PFSK-1 (cell line): ENCODE measurements around the gene PRDM16.

Source experiments
- FOXP2 ChIP-seq: optimal IDR thresholded peaks from 2 replicates; pipeline ENCODE3; 2011; ENCODE audit warnings: borderline replicate concordance, control low read depth, inconsistent platforms; ENCODE audit not compliant: insufficient read depth; ENCODE audit errors: extremely low read length, extremely low read depth
- POLR2AphosphoS5 ChIP-seq: IDR thresholded peaks from 2 replicates; pipeline ENCODE4 v1.6.1; 2012; ENCODE audit warnings: low read depth, mild to moderate bottlenecking, control low read depth, low read length, moderate library complexity
- SIN3A ChIP-seq: IDR thresholded peaks from 2 replicates; pipeline ENCODE4 v1.6.1; 2012; ENCODE audit warnings: mild to moderate bottlenecking, low read length, moderate library complexity, borderline replicate concordance; ENCODE audit not compliant: insufficient read depth
- TAF1 ChIP-seq: IDR thresholded peaks from 2 replicates; pipeline ENCODE4 v1.6.1; 2012; ENCODE audit warnings: low read length, control low read depth, borderline replicate concordance; ENCODE audit not compliant: insufficient read depth
- TF ChIP-seq, protein P1 (sequence below), 2 experiments: IDR thresholded peaks; 2 replicates each; pipeline versions ENCODE4 v1.6.1 to v1.8.0; 2011 to 2012; ENCODE audit warnings: low read depth in 2 of 2, low read length in 2 of 2, control low read depth in 1 of 2, inconsistent platforms in 1 of 2, mild to moderate bottlenecking in 1 of 2, moderate library complexity in 1 of 2; ENCODE audit not compliant: insufficient read depth in 1 of 2

PRDM16 gene

DNA sequence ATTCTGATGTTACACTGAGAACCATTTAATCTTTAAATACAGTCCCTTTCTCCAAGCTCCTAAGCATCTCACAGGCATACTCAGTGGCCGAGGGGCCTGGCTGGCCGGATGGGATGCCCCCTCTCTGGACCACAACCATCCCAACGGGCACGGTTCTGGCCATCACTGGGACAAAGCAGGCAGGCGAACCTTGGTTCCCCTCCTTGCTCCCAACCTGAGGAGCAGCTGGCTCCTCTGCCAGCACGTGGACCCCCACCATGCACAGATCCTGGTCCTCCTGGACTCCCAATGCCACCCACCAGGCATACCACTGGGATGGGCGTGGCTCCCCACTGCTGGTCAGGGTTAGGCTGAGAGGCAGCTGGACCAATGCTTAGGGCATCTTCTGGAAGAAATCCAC is 19.8 kb upstream of the PRDM16 start:
- TF ChIP-seq SIN3A: no peak
- TF ChIP-seq, protein P1, sequence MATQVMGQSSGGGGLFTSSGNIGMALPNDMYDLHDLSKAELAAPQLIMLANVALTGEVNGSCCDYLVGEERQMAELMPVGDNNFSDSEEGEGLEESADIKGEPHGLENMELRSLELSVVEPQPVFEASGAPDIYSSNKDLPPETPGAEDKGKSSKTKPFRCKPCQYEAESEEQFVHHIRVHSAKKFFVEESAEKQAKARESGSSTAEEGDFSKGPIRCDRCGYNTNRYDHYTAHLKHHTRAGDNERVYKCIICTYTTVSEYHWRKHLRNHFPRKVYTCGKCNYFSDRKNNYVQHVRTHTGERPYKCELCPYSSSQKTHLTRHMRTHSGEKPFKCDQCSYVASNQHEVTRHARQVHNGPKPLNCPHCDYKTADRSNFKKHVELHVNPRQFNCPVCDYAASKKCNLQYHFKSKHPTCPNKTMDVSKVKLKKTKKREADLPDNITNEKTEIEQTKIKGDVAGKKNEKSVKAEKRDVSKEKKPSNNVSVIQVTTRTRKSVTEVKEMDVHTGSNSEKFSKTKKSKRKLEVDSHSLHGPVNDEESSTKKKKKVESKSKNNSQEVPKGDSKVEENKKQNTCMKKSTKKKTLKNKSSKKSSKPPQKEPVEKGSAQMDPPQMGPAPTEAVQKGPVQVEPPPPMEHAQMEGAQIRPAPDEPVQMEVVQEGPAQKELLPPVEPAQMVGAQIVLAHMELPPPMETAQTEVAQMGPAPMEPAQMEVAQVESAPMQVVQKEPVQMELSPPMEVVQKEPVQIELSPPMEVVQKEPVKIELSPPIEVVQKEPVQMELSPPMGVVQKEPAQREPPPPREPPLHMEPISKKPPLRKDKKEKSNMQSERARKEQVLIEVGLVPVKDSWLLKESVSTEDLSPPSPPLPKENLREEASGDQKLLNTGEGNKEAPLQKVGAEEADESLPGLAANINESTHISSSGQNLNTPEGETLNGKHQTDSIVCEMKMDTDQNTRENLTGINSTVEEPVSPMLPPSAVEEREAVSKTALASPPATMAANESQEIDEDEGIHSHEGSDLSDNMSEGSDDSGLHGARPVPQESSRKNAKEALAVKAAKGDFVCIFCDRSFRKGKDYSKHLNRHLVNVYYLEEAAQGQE (IDR thresholded peaks at IDR 0.05; ENCODE audit: insufficient read depth in 1 of 2, low read depth in 2 of 2, low read length in 2 of 2): no peak
- TF ChIP-seq POLR2AphosphoS5: no peak
- no peak for TF ChIP-seq FOXP2
- no peak for TF ChIP-seq TAF1

DNA sequence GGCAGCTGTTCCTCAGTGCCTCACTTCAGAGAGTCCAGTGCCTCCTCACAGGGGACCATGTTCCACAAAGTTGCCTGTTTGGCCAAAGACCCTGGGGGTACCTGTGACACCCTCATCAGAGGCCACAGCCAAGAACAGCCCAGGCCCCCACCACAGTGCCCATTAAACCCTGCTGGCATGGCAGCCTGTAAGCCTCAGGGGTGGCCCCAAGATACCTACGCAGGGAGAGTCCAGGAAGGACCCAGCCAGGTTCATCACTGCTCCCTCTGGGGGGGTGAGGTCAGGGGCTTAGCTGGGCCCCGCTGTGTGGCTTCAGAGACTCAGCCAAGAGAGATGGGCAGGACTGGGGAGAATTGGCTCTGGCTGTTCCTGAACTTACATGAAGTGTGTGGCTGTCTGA is 19.1 kb upstream of the PRDM16 start:
- TF ChIP-seq SIN3A: no peak
- no peak for TF ChIP-seq POLR2AphosphoS5
- no peak for TF ChIP-seq TAF1
- TF ChIP-seq FOXP2: no peak
- TF ChIP-seq, protein P1 (IDR thresholded peaks at IDR 0.05; ENCODE audit: insufficient read depth in 1 of 2, low read depth in 2 of 2, low read length in 2 of 2): no peak

DNA sequence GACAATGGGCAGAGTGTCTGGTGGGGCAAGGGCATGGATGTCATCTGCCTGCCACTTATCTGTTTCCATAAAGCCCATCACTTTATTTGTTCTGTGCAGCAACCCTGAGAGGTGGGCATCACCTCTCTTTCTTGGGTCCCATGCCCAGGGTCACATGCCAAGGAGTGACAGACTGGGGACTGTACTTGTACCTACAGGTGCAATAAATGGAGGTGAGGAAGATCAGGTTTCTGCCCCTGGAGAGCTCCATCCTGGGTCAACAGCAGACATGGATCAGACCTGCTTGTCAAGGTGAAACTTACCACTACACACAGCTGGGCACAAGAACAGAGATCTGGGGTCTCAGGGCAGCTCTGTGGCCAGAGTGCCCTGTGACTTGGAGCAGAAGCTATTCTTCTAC is 18.4 kb upstream of the PRDM16 start:
- TF ChIP-seq SIN3A (no peak), FOXP2 (no peak), POLR2AphosphoS5 (no peak), TAF1 (no peak)
- TF ChIP-seq, protein P1 (IDR thresholded peaks at IDR 0.05; ENCODE audit: insufficient read depth in 1 of 2, low read depth in 2 of 2, low read length in 2 of 2): no peak

DNA sequence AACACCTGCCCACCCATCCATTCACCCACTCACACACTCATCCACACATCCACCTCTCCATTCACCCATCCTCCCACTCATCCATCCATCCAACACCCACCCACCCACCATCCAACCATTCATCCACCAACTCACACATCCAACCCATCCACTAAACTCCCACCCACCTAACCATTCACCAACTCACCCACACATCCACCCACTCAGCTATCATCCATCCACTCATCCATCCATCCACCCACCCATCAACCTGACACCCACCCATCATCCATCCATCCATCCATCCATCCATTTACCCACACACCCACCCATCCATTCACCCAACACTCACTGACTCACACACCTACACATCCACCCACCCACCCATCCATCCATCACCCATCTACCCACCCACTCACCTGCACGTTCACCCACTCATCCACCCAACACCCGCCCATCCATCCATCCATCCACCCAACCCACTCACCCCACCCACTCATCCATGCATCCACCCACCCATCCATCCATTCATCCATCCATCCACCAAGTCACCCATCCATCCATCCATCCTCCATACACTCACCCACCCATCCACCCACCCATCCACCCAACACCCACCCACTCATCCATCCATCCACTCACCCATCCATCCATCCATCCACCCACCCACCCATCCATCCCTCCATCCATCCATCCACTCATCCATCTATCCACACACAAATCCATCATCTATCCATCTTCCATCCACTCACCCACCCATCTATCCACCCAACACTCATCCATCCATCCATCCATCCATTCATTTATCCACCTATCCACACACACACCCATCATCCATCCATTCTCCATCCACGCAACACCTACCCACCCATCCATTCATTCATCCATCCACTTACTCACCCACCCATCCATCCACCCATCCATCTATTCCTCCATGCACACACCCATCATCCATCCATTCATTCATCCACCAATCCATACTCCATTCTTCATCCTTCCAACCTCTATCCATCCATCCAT is 17.4 kb upstream of the PRDM16 start:
- no peak for TF ChIP-seq TAF1
- TF ChIP-seq SIN3A: no peak
- TF ChIP-seq POLR2AphosphoS5: no peak
- TF ChIP-seq FOXP2: no peak
- TF ChIP-seq, protein P1 (IDR thresholded peaks at IDR 0.05; ENCODE audit: insufficient read depth in 1 of 2, low read depth in 2 of 2, low read length in 2 of 2): no peak
